HUDEP-2 (cell line): ENCODE measurements around the gene PSMD5.

Source experiments
- DNase-seq, 76 experiments: peaks; one replicate each; lab custom pipeline; 2025; ENCODE audit not compliant: unreplicated experiment in 76 of 76; lab: John Stamatoyannopoulos, UW

PSMD5 gene

DNA sequence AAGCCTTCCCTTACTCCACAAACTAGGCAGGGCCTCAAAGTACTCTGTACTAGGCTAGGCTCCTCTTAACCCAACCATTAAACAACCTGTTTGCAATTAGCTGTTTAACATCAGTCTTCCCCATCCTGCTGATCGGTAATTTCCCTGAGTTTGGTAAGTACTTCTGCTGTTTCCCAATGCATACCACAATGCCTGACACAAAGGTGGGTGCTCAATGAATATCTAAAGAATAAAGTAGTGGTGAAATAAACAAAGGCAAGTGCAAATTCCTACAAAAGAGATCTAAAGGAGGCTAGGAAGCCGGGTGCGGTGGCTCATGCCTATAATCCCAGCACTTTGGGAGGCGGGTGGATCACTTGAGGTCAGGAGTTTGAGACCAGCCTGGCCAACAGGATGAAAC, 74.5 kb downstream of the PSMD5 start:
- no peak for DNase-seq

DNA sequence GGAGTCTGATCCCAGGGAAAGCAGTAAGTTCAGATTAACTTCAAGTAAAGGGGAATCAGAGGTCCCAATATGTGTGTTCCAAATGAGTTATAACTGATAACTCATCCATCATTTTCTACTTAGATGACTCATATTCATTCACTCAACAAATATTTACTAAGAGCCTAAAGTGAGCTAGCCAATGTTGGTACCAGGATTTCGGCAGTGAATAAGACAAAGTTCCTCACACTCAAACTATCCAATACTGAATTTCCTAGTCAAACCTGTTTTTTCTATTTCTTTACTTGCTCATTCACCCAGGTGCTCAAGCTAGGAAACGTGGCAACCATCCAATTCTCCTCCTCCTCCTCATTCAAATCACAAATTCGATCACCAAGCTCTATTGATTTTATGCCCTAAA, 75.3 kb downstream of the PSMD5 start:
- no peak for DNase-seq
